Gastrocnemius medialis (tissue), 4 donors: Measurements from ENCODE around the gene FAM219A. TPM values are rescaled to one million over a fixed set of nuclear protein-coding genes. Genes with fewer than 3 reads are reported as not detected.
"Not testable (repeated sequence)": the region's sequence is repeated elsewhere in the genome, so short reads cannot be mapped to it uniquely, and the experiment has no call there.

Source experiments
- ATAC-seq, 2 donors: fragments of 150-250 bp; one replicate each; pipeline ENCODE4 v1.9.1; 2016
- DNase-seq, 2 donors: peaks; one replicate each; pipeline ENCODE4 v3.0.0-alpha.2; 2019
- H3K27ac ChIP-seq, 4 donors: fragments of 200-600 bp; sonication (generic); 1 replicate in 1 of 4; 2 replicates in 3 of 4; pipeline ENCODE4 v1.5.1; 2016 to 2018; ENCODE audit warnings: mild to moderate bottlenecking in 2 of 4, moderate library complexity in 1 of 4
- H3K27me3 ChIP-seq, 3 donors: fragments of 200-600 bp; sonication (generic) in 2 of 3; 1 replicate in 1 of 3; 2 replicates in 2 of 3; pipeline versions ENCODE4 v1.5.1 to v1.6.0; 2016 to 2019; ENCODE audit warnings: mild to moderate bottlenecking in 1 of 3, moderate library complexity in 1 of 3
- H3K36me3 ChIP-seq, 2 donors: fragments of 200-600 bp; sonication (generic) in 1 of 2; one replicate each; pipeline ENCODE4 v1.5.1; 2017 to 2018
- H3K4me1 ChIP-seq, 2 donors: fragments of 200-600 bp; sonication (generic) in 1 of 2; one replicate each; pipeline ENCODE4 v1.5.1; 2016 to 2017; ENCODE audit warnings: mild to moderate bottlenecking in 2 of 2
- H3K4me3 ChIP-seq, 4 donors: fragments of 200-600 bp; sonication (generic) in 3 of 4; 1 replicate in 1 of 4; 2 replicates in 3 of 4; pipeline ENCODE4 v1.5.1; 2016 to 2019; ENCODE audit warnings: mild to moderate bottlenecking in 2 of 4
- H3K9me3 ChIP-seq, 3 donors: fragments of 200-600 bp; sonication (generic) in 2 of 3; 1 replicate in 1 of 3; 2 replicates in 2 of 3; pipeline ENCODE4 v1.5.1; 2016 to 2019
- POLR2A ChIP-seq, 2 donors: fragments of 450-650 bp; IDR thresholded peaks; one replicate each; pipeline ENCODE4 v1.6.1; 2017; ENCODE audit warnings: antibody characterized with exemption in 2 of 2, mild to moderate bottlenecking in 2 of 2, moderate library complexity in 2 of 2
- in situ Hi-C, 4 donors: fragments of 200-750 bp; cut with MboI; loops; one replicate each; pipeline versions ENCODE4 v1.15.0 to v1.8.0; 2017; ENCODE audit warnings: low sequenced_read_pairs in 4 of 4
- intact Hi-C: fragments of 100-400 bp; cut with DNase I; formaldehyde crosslinking; loops from one replicate; pipeline ENCODE4 v1.15.1; 2023; ENCODE audit warnings: low total_unique reads
- total RNA-seq, 4 donors: library from RNA; depleted of rRNA; stranded (reverse); fragments of >200 nt; gene quantifications; one replicate each; pipeline versions ENCODE4 v1.1.0 to v1.2.3, GENCODE V29; 2016
- TF ChIP-seq, protein P1 (sequence below), 5 experiments: fragments of 450-650 bp in 3 of 5; fragments of 200-600 bp in 2 of 5; sonication (generic) in 2 of 5; IDR thresholded peaks in 4 of 5; conservative IDR thresholded peaks in 1 of 5; 1 replicate in 4 of 5; 2 replicates in 1 of 5; pipeline ENCODE4 v1.5.1; 2016 to 2019; ENCODE audit warnings: antibody characterized with exemption in 5 of 5, mild to moderate bottlenecking in 3 of 5, moderate library complexity in 3 of 5

The FAM219A gene
- total RNA-seq, 4 donors from 2014 or later: 29.5 to 58.4 (median 41.8) TPM

DNA sequence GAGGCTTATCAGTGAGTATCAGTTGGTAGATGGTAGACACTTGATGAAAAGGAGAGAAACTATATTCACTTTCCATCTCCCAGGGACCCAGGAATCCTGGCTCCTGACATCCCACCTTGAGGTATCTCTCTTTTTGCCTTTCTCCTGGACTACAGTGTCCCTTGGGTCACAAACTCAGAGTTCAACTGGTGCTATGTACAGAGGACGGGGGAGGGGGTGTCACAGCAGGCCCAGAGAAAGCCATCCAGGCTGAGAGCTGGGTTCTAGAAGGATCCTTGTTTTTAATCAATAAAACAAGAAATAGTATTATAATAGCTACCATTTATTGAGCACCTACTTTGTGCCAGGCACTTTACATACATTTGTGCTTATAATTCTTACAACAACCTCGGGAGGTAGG lies 92.0 kb downstream of the FAM219A start:
- peaks cover 0 to 16% of the 10 kb centered on the region in 2 donors for H3K36me3 ChIP-seq
- H3K9me3 ChIP-seq: no peaks in the 10 kb centered on the region
- in situ Hi-C loops: no loop called here
- ATAC-seq: no peak
- no peak overlapping the region for H3K4me3 ChIP-seq
- intact Hi-C loops: no loop called here
- no peak for DNase-seq
- peaks cover 41 to 49% of the 10 kb centered on the region in 2 donors for H3K4me1 ChIP-seq
- H3K27ac ChIP-seq: no peak overlapping the region
- no peaks in the 10 kb centered on the region for H3K27me3 ChIP-seq
- TF ChIP-seq, protein P1, sequence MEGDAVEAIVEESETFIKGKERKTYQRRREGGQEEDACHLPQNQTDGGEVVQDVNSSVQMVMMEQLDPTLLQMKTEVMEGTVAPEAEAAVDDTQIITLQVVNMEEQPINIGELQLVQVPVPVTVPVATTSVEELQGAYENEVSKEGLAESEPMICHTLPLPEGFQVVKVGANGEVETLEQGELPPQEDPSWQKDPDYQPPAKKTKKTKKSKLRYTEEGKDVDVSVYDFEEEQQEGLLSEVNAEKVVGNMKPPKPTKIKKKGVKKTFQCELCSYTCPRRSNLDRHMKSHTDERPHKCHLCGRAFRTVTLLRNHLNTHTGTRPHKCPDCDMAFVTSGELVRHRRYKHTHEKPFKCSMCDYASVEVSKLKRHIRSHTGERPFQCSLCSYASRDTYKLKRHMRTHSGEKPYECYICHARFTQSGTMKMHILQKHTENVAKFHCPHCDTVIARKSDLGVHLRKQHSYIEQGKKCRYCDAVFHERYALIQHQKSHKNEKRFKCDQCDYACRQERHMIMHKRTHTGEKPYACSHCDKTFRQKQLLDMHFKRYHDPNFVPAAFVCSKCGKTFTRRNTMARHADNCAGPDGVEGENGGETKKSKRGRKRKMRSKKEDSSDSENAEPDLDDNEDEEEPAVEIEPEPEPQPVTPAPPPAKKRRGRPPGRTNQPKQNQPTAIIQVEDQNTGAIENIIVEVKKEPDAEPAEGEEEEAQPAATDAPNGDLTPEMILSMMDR (IDR thresholded peaks at IDR 0.05 in 4 of 5, conservative IDR thresholded peaks at IDR 0.05 in 1 of 5): no peak
- TF ChIP-seq POLR2A (IDR thresholded peaks at IDR 0.05): no peak

DNA sequence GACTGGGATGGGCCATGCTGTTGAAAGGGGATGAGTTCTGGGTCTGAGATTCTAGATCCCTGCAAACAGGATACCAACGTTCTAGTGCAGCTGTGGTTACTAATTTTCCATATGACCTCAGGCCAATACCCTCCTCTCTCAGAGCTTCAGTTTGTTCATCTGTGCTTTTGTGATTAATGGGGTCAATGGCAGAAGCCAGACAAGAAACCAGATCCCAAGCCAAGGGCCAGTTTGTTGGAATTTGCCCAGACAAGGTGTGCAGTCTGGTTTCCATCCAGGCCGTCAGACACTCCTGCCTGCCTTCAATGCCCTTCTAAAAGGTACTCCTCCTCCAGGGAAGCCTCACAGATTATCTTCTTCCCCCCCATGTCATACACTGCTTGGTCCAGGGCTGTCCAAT lies 93.1 kb downstream of the FAM219A start:
- H3K9me3 ChIP-seq: no peaks in the 10 kb centered on the region
- TF ChIP-seq, protein P1 (IDR thresholded peaks at IDR 0.05 in 4 of 5, conservative IDR thresholded peaks at IDR 0.05 in 1 of 5): no peak
- TF ChIP-seq POLR2A (IDR thresholded peaks at IDR 0.05): no peak
- DNase-seq (no peak), ATAC-seq (no peak)
- peak overlapping the region in 1 of 4 donors; percentile 6 for H3K27ac ChIP-seq
- H3K36me3 ChIP-seq: peaks cover 0 to 5% of the 10 kb centered on the region in 2 donors
- H3K4me3 ChIP-seq: no peak overlapping the region
- in situ Hi-C loops: no loop called here
- intact Hi-C loops: no loop called here
- no peaks in the 10 kb centered on the region for H3K27me3 ChIP-seq
- peaks cover 37 to 41% of the 10 kb centered on the region in 2 donors for H3K4me1 ChIP-seq

DNA sequence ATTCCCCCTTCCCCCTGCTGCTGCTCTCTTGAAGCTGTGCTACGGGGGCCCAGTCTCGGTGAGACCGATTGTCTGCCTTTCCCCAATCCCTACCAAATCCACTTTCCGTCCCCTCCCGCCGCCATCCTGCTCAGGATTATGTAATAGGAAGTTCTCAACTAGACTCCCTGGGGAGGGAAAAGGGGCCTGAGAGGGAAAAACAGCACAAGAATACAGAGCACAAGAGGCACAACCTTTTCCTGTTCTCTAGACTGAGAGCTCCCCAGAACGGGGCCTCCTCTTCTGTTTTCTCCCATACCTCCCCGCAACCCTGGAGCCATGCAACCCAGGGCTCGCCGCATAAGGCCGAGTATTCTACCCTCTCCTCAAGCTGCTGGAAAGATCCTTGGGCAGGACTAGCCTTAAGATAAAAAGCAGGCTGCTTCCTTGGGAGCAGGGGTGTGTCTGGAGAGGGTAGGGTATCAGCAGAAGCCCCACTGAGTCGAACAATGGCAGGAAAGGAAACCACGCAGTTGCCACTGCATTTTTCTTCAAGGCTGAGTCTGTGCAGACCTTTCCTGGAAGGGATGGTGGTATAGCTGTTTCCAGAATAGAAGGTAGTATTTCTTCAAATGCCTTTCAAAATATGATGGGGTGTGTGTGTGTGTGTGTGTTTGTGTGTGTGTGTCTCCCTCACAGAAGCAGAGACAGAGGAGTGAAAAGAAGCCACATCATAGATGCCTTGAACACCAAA lies 94.6 kb downstream of the FAM219A start:
- peak overlapping the region in 2 of 4 donors; percentile 12 to 14 for H3K4me3 ChIP-seq
- no peaks in the 10 kb centered on the region for H3K27me3 ChIP-seq
- no peaks in the 10 kb centered on the region for H3K36me3 ChIP-seq
- peaks cover 26 to 29% of the 10 kb centered on the region in 2 donors for H3K4me1 ChIP-seq
- peak overlapping the region; percentile 22 to 63 (median 54) for H3K27ac ChIP-seq
- in situ Hi-C loops (no loop called here), intact Hi-C loops (no loop called here)
- ATAC-seq (peak; percentile 40 to 56), DNase-seq (no peak)
- H3K9me3 ChIP-seq: no peaks in the 10 kb centered on the region
- no peak for TF ChIP-seq POLR2A (IDR thresholded peaks at IDR 0.05)
- TF ChIP-seq, protein P1 (IDR thresholded peaks at IDR 0.05 in 4 of 5, conservative IDR thresholded peaks at IDR 0.05 in 1 of 5): no peak

DNA sequence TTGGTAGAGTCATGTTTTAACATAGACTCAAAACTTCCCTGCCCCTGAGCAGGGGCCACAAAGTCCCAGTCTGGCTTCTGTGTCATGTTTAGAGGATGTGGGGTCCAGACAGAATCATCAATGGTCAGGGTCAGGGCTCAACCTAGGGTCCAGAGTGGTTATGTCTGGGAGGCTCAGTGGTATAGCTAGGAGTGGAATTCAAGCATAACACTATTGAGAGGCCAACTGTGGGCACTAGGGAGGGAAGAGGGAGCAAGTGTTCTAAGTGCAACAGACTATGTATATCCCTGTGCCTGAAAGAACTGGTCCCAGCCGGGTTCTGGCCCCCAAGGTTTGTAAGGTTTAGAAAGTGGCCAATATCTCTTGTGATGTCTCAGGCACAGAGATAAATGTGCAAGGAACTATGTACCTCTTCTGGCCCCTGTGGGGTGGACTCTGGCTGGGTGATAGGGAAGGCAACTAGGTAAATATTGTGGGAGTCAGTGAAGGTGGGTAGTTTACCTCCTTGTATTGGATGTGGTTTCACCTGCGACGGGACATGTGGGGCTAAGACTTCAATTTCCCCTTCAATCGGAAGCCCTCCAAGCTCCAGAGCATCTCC lies 95.7 kb downstream of the FAM219A start:
- peaks cover 26% of the 10 kb centered on the region in 2 donors for H3K4me1 ChIP-seq
- peak overlapping the region in 1 of 4 donors; percentile 48 for H3K27ac ChIP-seq
- in situ Hi-C loops (no loop called here), intact Hi-C loops (no loop called here)
- DNase-seq (no peak), ATAC-seq (no peak)
- no peaks in the 10 kb centered on the region for H3K27me3 ChIP-seq
- no peaks in the 10 kb centered on the region for H3K9me3 ChIP-seq
- no peaks in the 10 kb centered on the region for H3K36me3 ChIP-seq
- TF ChIP-seq, protein P1 (IDR thresholded peaks at IDR 0.05 in 4 of 5, conservative IDR thresholded peaks at IDR 0.05 in 1 of 5): no peak
- no peak for TF ChIP-seq POLR2A (IDR thresholded peaks at IDR 0.05)
- no peak overlapping the region for H3K4me3 ChIP-seq

DNA sequence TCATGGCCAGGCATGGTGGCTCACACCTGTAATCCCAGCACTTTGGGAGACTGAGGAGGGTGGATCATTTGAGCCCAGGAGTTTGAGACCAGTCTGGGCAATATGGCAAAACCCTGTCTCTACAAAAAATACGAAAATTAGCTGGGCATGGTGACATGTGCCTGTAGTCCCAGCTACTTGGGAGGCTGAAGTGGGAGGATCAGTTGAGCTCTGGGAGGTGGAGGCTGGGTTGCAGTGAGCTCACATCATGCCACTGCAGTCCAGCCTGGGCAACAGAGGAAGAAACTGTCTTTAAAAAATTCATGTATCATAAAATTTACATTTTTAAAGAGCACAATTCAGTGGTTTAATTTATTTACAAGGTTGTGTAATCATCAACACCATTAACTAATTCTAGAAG lies 105.4 kb downstream of the FAM219A start:
- H3K27me3 ChIP-seq, DNase-seq, H3K36me3 ChIP-seq, in situ Hi-C loops, H3K4me3 ChIP-seq, H3K4me1 ChIP-seq, H3K27ac ChIP-seq, ATAC-seq, H3K9me3 ChIP-seq, intact Hi-C loops: not testable (repeated sequence)

DNA sequence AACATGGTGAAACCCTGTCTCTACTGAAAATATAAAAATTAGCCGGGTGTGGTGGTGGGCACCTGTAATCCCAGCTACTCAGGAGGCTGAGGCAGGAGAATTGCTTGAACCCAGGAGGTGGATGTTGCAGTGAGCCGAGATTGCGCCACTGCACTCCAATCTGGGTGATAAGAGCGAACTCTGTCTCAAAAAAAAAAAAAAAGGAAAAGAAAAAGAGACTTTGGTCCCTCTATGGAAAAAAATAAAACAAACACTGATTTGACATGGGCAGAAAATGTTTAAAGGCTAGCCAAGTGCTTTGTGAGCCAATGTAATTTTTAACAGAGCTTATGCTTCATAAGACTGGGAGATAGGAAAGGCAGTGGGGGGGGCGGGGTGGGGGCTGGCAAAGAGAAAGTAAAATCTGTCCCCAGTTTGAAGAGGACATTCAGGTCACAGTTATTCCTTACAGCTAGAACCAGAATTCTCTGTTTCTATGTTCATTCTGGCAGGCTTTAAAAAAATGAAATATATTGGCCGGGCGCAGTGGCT lies 106.2 kb downstream of the FAM219A start:
- DNase-seq, H3K4me3 ChIP-seq, in situ Hi-C loops, H3K36me3 ChIP-seq, intact Hi-C loops, H3K9me3 ChIP-seq, H3K27me3 ChIP-seq, H3K27ac ChIP-seq, H3K4me1 ChIP-seq, ATAC-seq: not testable (repeated sequence)
